NCI-H1436 (cell line): ENCODE data around the gene MYH10.

Source experiments
- DNase-seq: peaks from one replicate; lab custom pipeline; 2025; lab: John Stamatoyannopoulos, UW

The MYH10 gene

GRCh38 chr17:8494506-8495111 lies 135.9 kb downstream of the MYH10 start:
- no peak for DNase-seq

GRCh38 chr17:8494021-8494420 lies 136.5 kb downstream of the MYH10 start:
- no peak for DNase-seq

- DNase-seq: no peak
These were observed 138.4 kb downstream of the MYH10 start for GRCh38 chr17:8492121-8492520.

GRCh38 chr17:8490256-8491023 lies 140.1 kb downstream of the MYH10 start:
- no peak for DNase-seq

- DNase-seq: no peak
These were observed 140.7 kb downstream of the MYH10 start for GRCh38 chr17:8489841-8490240.

- no peak for DNase-seq
These were observed 141.6 kb downstream of the MYH10 start for GRCh38 chr17:8488901-8489300.

GRCh38 chr17:8488491-8488890 lies 142.0 kb downstream of the MYH10 start:
- DNase-seq: no peak

- DNase-seq: no peak
These were observed 142.8 kb downstream of the MYH10 start for GRCh38 chr17:8487743-8488142.

GRCh38 chr17:8487130-8487645 lies 143.3 kb downstream of the MYH10 start:
- no peak for DNase-seq

GRCh38 chr17:8485491-8485890 lies 145.0 kb downstream of the MYH10 start:
- DNase-seq: no peak

- no peak for DNase-seq
These were observed 146.1 kb downstream of the MYH10 start for GRCh38 chr17:8484465-8484864.

- DNase-seq: no peak
These were observed 148.0 kb downstream of the MYH10 start for GRCh38 chr17:8482546-8482945.

GRCh38 chr17:8481703-8482102 lies 148.8 kb downstream of the MYH10 start:
- no peak for DNase-seq

GRCh38 chr17:8481089-8481488 lies 149.4 kb downstream of the MYH10 start:
- no peak for DNase-seq

- DNase-seq: no peak
These were observed 150.2 kb downstream of the MYH10 start for GRCh38 chr17:8480011-8480976.

- no peak for DNase-seq
These were observed 151.0 kb downstream of the MYH10 start for GRCh38 chr17:8479431-8479947.

GRCh38 chr17:8477715-8478441 lies 152.6 kb downstream of the MYH10 start:
- no peak for DNase-seq

- DNase-seq: no peak
These were observed 153.4 kb downstream of the MYH10 start for GRCh38 chr17:8477171-8477570.

- no peak for DNase-seq
These were observed 153.8 kb downstream of the MYH10 start for GRCh38 chr17:8476741-8477140.

- DNase-seq: no peak
These were observed 154.7 kb downstream of the MYH10 start for GRCh38 chr17:8475781-8476180.

- DNase-seq: no peak
These were observed 155.3 kb downstream of the MYH10 start for GRCh38 chr17:8475227-8475626.
